T-helper 17 cell (primary cell): Measurements from ENCODE around the gene RPTN. TPM values are rescaled to one million over a fixed set of nuclear protein-coding genes. Genes with fewer than 3 reads are reported as not detected.

Experiments used
- ATAC-seq: fragments of 150-1000 bp; cut with Tn5 transposase; 2 replicates; pipeline ENCODE4 v1.10.0; 2021; ENCODE audit warnings: mild to moderate bottlenecking, moderate library complexity
- DNase-seq, 3 donors: peaks; one replicate each; pipeline versions ENCODE4 v3.0.0 to v3.0.0-alpha.2; 2020 to 2021
- H3K9me3 ChIP-seq: one replicate; pipeline ENCODE4 v1.7.0; 2013; ENCODE audit warnings: low read length, mild to moderate bottlenecking; ENCODE audit not compliant: control insufficient read depth, poor library complexity, severe bottlenecking
- H3K27ac Mint-ChIP-seq: one replicate; pipeline ENCODE4 v1.8.0; 2022; ENCODE audit warnings: mild to moderate bottlenecking, moderate library complexity, mixed read lengths
- H3K27me3 Mint-ChIP-seq: one replicate; pipeline ENCODE4 v1.8.0; 2022; ENCODE audit warnings: mixed read lengths
- H3K36me3 Mint-ChIP-seq: one replicate; pipeline ENCODE4 v1.8.0; 2022; ENCODE audit warnings: low read depth, mixed read lengths
- H3K4me1 Mint-ChIP-seq: one replicate; pipeline ENCODE4 v1.8.0; 2022; ENCODE audit warnings: mild to moderate bottlenecking, mixed read lengths
- H3K4me3 Mint-ChIP-seq: one replicate; pipeline ENCODE4 v1.8.0; 2022; ENCODE audit warnings: mild to moderate bottlenecking, moderate library complexity, mixed read lengths
- total RNA-seq, 4 donors: library from RNA in 2 of 4; stranded (reverse) in 2 of 4; gene quantifications; one replicate each; pipeline ENCODE4 v1.2.3 and lab custom pipeline; 2022 to 2026

Gene RPTN, protein sequence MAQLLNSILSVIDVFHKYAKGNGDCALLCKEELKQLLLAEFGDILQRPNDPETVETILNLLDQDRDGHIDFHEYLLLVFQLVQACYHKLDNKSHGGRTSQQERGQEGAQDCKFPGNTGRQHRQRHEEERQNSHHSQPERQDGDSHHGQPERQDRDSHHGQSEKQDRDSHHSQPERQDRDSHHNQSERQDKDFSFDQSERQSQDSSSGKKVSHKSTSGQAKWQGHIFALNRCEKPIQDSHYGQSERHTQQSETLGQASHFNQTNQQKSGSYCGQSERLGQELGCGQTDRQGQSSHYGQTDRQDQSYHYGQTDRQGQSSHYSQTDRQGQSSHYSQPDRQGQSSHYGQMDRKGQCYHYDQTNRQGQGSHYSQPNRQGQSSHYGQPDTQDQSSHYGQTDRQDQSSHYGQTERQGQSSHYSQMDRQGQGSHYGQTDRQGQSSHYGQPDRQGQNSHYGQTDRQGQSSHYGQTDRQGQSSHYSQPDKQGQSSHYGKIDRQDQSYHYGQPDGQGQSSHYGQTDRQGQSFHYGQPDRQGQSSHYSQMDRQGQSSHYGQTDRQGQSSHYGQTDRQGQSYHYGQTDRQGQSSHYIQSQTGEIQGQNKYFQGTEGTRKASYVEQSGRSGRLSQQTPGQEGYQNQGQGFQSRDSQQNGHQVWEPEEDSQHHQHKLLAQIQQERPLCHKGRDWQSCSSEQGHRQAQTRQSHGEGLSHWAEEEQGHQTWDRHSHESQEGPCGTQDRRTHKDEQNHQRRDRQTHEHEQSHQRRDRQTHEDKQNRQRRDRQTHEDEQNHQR
- not detected for total RNA-seq
- 0 reads per million in 2 donors for total RNA-seq (lab: John Stamatoyannopoulos, UW)

DNA sequence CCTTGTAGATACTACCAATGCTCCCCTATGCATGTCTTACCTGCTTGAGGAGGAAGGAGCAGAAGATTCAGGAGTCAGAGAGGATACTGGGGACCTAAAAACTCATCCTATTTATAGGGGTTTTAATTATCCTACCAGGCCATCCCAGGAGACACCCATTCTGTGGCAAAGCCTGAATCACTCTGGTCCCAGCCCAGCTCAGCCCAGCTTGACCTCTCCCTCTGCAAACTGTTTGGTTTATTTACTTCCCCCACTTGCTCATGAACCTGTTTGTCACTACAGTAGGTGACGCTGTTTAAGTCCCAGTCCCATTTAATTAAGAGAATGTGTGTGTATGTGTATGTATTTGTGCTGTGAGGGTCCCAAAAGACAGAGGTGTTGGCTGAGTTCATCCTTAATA lies at the start of gene RPTN:
TSS of gene RPTN (minus strand) at position 85 of the 400 bp plus-strand sequence. CDS start 1,339 bp downstream, outside the sequence.
- ATAC-seq (no peak), DNase-seq (no peak)
- no peaks in the 10 kb centered on the region for H3K9me3 ChIP-seq
- Mint-ChIP-seq H3K27ac (no peak within 1 kb of the TSS), H3K36me3 (no peaks in the 10 kb centered on the region), H3K27me3 (peaks cover 35% of the 10 kb centered on the region), H3K4me1 (peaks cover 14% of the 10 kb centered on the region), H3K4me3 (no peak within 1 kb of the TSS)

DNA sequence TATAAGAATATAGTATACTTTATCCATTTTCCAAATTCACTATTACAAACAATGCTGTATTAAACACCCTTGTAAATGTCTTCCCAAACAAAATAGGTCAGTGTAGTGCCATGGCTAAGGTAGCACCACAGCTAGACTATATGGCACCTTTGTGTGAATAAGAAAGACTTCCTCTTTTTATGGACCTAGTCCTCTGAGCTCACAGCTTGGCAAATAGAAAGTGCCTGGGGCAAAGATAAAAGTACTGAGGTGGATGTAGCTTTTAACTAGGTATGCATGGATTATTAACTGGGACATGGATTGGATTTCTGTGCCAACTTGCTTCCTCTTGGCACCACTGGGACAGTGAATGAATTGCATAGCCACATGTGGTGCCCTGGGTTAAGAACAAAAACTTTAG lies 40.0 kb upstream of the RPTN start:
- no peak overlapping the region for H3K4me3 Mint-ChIP-seq
- H3K27ac Mint-ChIP-seq, result no peak overlapping the region
- peaks cover 5% of the 10 kb centered on the region for H3K4me1 Mint-ChIP-seq
- no peak for ATAC-seq
- peaks cover 29% of the 10 kb centered on the region for H3K27me3 Mint-ChIP-seq
- no peaks in the 10 kb centered on the region for H3K9me3 ChIP-seq
- H3K36me3 Mint-ChIP-seq, result peaks cover 7% of the 10 kb centered on the region
- no peak for DNase-seq

DNA sequence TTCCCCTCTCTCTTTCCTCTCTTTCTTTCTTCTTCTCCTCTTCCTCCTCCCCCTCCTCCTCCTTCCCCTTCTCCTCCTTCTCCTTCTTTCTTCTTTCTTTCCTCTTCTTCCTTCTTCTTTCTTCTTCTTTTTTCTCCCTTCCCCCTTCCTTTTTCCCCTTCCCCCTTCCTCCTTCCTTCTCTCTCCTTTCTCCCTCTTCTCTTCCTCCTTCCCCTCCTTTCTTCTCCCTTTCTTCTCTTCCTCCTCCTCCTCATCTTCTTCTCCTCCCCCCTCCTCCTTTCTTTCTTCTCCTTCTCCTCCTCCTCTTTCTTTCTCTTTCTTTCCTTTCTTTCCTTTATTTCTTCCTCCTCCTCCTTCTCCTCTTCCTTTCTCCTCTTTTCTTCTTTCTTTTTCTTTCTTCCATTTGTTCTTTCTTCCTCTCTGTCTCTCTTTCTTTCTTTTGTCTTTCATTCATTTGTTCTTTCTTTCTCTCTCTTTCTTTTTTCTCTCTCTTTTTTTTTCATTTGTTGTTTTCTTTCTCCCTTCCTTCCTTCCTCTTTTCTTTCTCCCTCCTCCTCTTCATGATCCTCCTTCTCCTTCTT lies 38.4 kb upstream of the RPTN start:
- H3K4me1 Mint-ChIP-seq, result no peaks in the 10 kb centered on the region
- H3K27me3 Mint-ChIP-seq, result peaks cover 29% of the 10 kb centered on the region
- H3K4me3 Mint-ChIP-seq, result no peak overlapping the region
- ATAC-seq, result no peak
- H3K36me3 Mint-ChIP-seq, result peaks cover 7% of the 10 kb centered on the region
- no peak for DNase-seq
- H3K9me3 ChIP-seq, result no peaks in the 10 kb centered on the region
- H3K27ac Mint-ChIP-seq, result no peak overlapping the region

DNA sequence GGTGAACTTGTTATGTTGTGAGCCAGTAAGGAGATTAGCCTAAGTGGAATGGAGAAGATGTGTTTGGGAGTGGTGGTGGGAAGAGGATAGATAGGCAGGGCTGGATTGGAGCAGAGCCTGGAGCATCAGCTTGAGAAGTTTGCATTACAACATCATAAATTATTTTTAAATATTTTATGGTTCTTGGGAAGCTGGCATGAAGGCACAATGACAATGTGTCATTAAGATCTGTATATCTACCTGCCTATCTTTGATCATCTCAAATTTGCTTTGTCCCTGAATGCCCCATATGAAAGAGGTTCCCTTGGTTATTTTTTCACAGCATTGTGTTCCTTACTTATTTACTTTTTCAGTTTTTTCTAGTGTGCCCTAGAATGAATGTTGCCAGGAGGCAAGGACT lies 32.7 kb upstream of the RPTN start:
- H3K27me3 Mint-ChIP-seq, result peaks cover 12% of the 10 kb centered on the region
- H3K4me1 Mint-ChIP-seq, result peaks cover 6% of the 10 kb centered on the region
- peak overlapping the region; percentile 83 for H3K27ac Mint-ChIP-seq
- no peak overlapping the region for H3K4me3 Mint-ChIP-seq
- H3K9me3 ChIP-seq, result no peaks in the 10 kb centered on the region
- no peak for ATAC-seq
- no peak for DNase-seq
- H3K36me3 Mint-ChIP-seq, result no peaks in the 10 kb centered on the region

DNA sequence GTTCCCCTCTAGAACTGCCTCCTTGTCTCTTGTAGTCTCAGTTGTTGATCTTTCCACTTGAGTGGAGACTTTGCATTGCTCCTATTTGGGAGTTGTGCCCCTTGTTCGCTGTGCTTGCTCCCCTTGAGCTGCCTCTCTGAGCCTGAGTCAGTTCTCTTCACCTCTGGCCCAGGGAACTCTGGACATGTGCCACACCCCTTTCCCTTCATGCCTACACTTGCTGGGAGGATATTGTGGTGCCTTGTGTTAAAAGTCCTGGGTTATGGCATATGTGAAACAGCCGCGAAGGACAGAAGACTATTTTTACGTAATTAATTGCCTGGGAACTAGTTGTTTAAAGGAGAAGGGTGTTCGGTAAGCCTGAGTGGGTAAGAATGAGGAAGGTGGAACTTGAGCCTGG lies 32.2 kb upstream of the RPTN start:
- Mint-ChIP-seq H3K36me3 (no peaks in the 10 kb centered on the region), H3K4me1 (peaks cover 6% of the 10 kb centered on the region), H3K4me3 (no peak overlapping the region), H3K27me3 (peaks cover 12% of the 10 kb centered on the region), H3K27ac (peak overlapping the region; percentile 83)
- H3K9me3 ChIP-seq, result no peaks in the 10 kb centered on the region
- no peak for DNase-seq
- ATAC-seq, result no peak

DNA sequence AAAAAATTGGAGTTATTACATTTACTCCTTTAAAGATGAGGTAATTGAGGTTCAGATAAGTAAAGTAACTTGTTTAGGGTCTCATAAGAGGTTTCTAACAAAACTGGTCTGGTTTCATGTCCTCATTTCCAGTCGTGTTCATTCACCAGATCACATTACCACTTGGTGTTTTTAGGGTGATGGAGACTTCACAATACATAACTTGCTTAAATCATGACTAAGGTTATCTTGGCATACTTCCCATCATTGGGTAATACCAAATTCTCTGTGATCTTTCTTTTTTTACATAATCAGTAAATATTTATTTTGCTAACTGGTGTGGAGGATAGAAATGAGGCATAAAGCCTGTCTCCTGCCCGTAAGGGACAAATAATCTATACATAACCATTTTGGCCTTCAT lies 31.6 kb upstream of the RPTN start:
- H3K27me3 Mint-ChIP-seq, result peaks cover 12% of the 10 kb centered on the region
- no peaks in the 10 kb centered on the region for H3K36me3 Mint-ChIP-seq
- H3K9me3 ChIP-seq, result no peaks in the 10 kb centered on the region
- ATAC-seq (no peak), DNase-seq (no peak)
- peaks cover 6% of the 10 kb centered on the region for H3K4me1 Mint-ChIP-seq
- H3K4me3 Mint-ChIP-seq, result no peak overlapping the region
- H3K27ac Mint-ChIP-seq, result peak overlapping the region; percentile 83

DNA sequence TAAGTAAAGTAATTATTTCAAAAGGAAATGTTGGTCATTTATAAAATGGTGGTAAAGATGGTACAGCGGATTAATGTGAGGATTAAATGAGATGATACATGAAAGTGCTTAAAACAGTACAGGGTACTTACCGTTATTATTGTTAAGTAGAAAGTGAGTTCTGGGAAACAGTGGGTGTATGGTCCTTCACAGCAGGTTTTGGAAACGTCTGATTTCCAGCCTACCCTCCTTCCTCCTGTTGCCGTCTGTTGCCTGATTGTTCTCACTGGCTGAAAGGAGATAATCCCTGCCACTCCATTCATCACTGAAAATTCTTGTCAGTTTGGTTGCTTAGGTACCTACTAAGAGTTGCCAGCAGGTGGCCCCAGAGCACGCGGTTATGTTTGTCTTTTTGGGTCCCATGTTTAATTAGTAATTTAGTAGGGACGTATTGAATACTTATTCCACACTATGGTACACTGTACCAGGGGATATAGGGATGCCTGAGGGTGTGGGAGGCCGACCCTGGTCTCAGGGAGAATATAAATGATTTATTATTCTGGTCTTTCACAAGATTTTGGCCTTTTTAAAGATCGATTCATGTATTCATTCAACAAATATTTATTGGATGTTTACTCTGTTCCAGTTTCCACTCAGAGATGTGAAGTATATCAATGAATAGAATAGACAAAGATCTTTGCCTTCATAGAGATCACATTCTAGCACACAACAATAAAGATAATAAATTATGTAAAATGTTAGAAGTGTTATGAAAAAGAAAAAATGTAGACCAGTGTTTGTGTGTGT lies 30.8 kb upstream of the RPTN start:
- Mint-ChIP-seq H3K36me3 (no peaks in the 10 kb centered on the region), H3K27me3 (peaks cover 19% of the 10 kb centered on the region), H3K4me3 (peak overlapping the region; percentile 88), H3K27ac (no peak overlapping the region), H3K4me1 (peaks cover 13% of the 10 kb centered on the region)
- DNase-seq (peak; percentile 34 to 51 (median 37)), ATAC-seq (peak; percentile 74)
- H3K9me3 ChIP-seq, result no peaks in the 10 kb centered on the region

DNA sequence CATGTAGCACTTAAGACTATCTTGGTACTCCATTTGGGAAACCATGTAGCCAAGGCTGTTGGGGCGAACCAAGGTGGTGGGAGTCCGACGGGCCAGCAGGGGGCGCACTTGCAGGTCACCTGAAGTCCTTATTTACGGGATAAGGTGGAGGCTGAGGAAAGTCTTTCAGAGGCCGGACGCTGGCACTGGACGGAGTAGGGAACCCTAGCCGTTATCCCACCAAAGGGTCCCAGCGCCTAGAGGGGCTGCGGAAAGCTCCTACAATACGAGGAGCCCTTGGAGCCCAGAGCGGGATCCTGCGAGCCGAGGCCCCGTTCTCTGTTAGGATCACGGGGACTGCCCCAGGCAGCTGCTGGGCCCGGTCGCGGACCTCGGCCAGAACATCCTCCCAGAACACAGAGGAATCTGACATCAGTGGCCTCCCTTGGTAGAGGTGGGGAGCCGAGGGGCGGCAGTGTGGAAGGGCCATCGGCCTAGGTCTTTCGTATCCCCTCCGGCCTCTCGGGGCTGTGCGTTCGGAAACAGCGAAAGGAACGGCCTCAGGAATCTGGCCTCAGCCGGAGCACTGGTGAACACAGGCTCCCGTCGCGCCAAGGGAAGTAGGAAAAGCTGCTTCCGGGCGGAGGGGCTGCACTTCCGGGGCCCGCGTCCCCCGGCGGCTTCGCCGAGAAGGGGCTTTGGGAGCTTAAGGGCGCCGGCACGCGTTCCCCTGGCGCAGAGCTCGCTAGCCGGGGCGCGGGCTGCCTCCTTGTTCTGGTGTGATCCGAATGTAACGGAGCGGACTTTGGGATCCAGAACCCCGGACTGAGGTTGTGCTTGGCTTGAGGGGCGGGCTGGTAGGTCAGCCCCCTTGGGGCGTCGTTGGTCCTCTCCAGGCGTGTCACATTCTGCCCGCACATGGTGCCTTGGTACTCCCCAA lies 29.9 kb upstream of the RPTN start:
- ATAC-seq, result peak; percentile 73
- Mint-ChIP-seq H3K4me3 (peak overlapping the region; percentile 88), H3K27ac (peak overlapping the region; percentile 45), H3K27me3 (peaks cover 24% of the 10 kb centered on the region), H3K4me1 (peaks cover 13% of the 10 kb centered on the region), H3K36me3 (no peaks in the 10 kb centered on the region)
- peak; percentile 58 to 71 (median 71) for DNase-seq
- no peaks in the 10 kb centered on the region for H3K9me3 ChIP-seq

DNA sequence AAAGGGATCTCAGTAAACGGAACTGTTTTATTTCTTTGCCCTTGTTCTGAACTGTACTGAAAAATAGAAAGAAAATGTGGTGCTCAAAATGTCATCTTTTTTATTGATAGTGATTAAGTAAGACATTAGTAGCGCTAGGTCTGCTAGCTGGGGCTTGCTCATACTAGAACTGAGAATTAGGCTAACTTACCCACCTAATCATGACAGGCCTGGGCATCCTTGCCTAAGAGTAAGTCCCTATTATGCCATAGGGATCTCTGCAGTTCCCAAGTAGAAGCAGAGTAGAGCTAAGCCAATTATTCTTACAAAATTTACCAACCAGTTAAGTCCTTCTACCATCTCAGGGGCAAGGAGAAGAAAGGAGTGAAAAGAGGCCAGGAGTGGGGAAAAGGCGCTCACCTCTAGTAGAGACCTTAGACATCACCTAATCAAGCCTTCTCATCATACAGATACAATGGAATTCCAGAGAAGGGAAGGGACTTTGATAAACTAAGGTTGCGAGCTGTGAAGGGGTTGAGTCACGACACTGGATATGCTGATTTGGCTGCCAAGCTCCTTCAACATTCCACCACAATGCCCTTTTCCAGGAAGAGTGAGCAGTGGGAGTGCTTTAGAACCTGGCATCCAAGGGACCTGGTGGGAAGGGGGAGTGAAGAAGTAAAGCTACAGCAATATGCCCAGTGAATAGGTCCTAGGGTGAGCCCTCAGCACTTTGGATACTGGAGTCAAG lies 27.7 kb upstream of the RPTN start:
- Mint-ChIP-seq H3K36me3 (no peaks in the 10 kb centered on the region), H3K27me3 (peaks cover 32% of the 10 kb centered on the region), H3K27ac (no peak overlapping the region), H3K4me3 (no peak overlapping the region), H3K4me1 (peaks cover 13% of the 10 kb centered on the region)
- DNase-seq, result no peak
- ATAC-seq, result no peak
- no peaks in the 10 kb centered on the region for H3K9me3 ChIP-seq

DNA sequence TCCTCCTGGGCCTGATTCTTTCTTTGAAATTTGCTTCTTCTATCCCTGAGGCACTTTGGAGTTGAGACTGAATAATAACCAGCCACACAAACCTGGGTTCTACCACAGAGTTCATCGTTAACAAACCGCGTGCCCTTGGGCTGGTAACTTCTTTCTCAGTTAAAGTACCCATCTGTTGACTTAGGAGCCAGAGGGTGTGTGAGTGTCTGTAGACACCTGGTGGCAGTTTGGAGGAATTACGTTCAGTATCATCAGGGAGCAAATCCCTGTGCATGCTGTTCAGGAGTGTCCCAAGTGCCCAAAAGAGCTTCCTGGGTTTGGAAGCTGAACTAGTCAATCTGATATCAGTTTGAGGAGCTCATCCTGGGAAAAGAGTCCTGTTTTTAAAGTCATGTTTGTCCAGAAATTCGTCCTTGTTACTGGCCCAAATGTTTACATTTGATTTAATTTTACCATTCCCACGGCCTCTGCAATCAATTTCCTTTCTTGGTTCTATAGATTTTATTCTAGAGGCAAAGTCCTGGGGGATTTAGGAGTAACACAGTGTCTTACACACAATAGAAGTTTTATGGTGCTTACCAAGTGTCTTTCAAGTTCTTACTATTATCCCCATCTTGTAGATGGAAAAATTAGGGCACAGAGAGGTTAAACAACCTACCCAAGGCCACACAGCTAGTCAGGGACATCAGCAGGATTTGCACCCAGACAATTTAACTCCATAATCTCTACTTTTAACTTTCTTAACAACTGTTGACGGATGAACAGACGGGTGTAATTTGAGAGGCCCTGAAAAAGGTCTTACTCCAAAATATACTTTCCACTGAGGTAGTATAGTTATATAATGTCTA lies 26.7 kb upstream of the RPTN start:
- H3K27me3 Mint-ChIP-seq, result peaks cover 24% of the 10 kb centered on the region
- DNase-seq (peak in 2 of 3 donors; percentile 12 to 16), ATAC-seq (peak; percentile 64)
- H3K4me3 Mint-ChIP-seq, result no peak overlapping the region
- H3K36me3 Mint-ChIP-seq, result no peaks in the 10 kb centered on the region
- no peak overlapping the region for H3K27ac Mint-ChIP-seq
- H3K4me1 Mint-ChIP-seq, result peaks cover 13% of the 10 kb centered on the region
- no peaks in the 10 kb centered on the region for H3K9me3 ChIP-seq

DNA sequence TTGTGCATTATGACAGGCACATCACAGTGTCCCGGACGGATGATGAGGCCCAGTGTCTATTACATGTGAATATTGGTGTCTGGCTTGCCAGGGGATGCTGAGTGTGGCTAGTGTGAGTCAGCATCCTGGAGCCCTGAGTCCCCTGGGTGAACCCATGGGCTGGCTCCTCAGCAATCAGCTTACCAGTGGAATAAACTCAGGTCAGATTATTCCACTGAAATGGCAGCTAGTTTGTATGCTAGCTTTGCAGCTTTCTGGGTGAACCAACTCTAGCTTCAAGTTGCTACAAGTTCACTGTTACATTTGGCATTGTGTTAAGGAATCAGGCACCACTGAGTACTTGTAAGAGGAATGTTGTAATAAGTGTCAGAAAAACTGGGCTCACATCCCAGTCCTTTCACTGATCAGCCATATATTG lies 23.9 kb upstream of the RPTN start:
- H3K4me1 Mint-ChIP-seq, result peaks cover 9% of the 10 kb centered on the region
- H3K9me3 ChIP-seq, result no peaks in the 10 kb centered on the region
- no peak for ATAC-seq
- H3K27ac Mint-ChIP-seq, result no peak overlapping the region
- no peak overlapping the region for H3K4me3 Mint-ChIP-seq
- peaks cover 24% of the 10 kb centered on the region for H3K27me3 Mint-ChIP-seq
- H3K36me3 Mint-ChIP-seq, result no peaks in the 10 kb centered on the region
- no peak for DNase-seq
